Right atrium auricular region (tissue), 2 donors: ENCODE measurements around the gene PRSS57. TPM values are rescaled to one million over a fixed set of nuclear protein-coding genes. Genes with fewer than 3 reads are reported as not detected.

ENCODE experiments used
- DNase-seq: peaks from one replicate; pipeline ENCODE4 v3.0.0-alpha.2; 2019; ENCODE audit warnings: low spot score
- H3K27ac ChIP-seq, 2 donors: fragments of 200-600 bp; sonication (generic); 1 replicate in 1 of 2; 2 replicates in 1 of 2; pipeline ENCODE4 v1.5.1; 2016 to 2019
- H3K27me3 ChIP-seq, 2 donors: fragments of 200-600 bp; sonication (generic); one replicate each; pipeline versions ENCODE4 v1.5.1 to v1.6.0; 2017 to 2019
- H3K36me3 ChIP-seq: fragments of 200-600 bp; sonication (generic); one replicate; pipeline ENCODE4 v1.5.1; 2016
- H3K4me1 ChIP-seq, 2 donors: fragments of 200-600 bp; sonication (generic); one replicate each; pipeline versions ENCODE4 v1.5.1 to v1.6.0; 2017 to 2019
- H3K4me3 ChIP-seq, 2 donors: fragments of 200-600 bp; sonication (generic); 1 replicate in 1 of 2; 2 replicates in 1 of 2; pipeline ENCODE4 v1.5.1; 2017 to 2019; ENCODE audit warnings: mild to moderate bottlenecking in 1 of 2, moderate library complexity in 1 of 2
- H3K9me3 ChIP-seq, 2 donors: fragments of 200-600 bp; sonication (generic); one replicate each; pipeline ENCODE4 v1.5.1; 2019
- total RNA-seq, 2 donors: library from RNA; depleted of rRNA; stranded (reverse); fragments of >200 nt; gene quantifications; one replicate each; pipeline ENCODE4 v1.1.0, GENCODE V29; 2016
- TF ChIP-seq, protein P1 (sequence below), 2 donors: fragments of 200-600 bp; sonication (generic); IDR thresholded peaks; one replicate each; pipeline ENCODE4 v1.5.1; 2019; ENCODE audit warnings: antibody characterized with exemption in 2 of 2

PRSS57 gene
- total RNA-seq, 2 donors from 2014 or later: not detected

DNA sequence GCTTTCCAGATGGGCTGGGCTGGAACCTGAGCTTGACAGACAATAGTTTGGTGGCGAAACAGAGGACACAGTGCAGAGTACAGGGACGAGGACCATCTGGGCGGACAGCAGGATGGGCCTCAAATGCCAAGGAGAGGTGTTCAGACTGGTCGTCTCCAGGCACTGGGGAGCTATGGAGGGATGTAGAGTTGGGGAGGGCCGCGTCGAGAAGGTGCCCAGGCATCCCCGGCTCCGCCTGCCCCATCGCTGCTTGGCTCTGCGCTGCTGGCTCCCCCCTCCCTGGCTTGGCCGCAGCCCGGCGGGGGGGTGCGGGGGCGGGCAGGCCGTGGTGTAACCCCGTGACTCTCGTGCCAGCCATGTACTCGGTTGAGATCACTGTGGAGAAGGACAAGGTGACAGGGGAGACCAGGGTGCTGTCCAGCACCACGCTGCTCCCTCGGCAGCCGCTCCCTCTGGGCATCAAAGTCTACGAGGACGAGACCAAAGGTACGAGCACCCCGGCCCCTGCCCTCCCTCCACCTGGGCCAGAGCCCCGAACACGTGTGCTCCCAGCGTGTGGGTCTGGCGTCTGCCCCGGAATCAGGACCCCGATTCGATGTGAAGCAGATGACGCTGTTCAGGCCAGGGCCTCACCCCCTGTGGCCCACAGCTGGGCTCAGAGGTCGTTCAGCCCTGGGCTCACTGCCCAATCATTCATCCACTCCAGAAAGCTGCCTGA, 44.9 kb upstream of the PRSS57 start:
- TF ChIP-seq, protein P1, sequence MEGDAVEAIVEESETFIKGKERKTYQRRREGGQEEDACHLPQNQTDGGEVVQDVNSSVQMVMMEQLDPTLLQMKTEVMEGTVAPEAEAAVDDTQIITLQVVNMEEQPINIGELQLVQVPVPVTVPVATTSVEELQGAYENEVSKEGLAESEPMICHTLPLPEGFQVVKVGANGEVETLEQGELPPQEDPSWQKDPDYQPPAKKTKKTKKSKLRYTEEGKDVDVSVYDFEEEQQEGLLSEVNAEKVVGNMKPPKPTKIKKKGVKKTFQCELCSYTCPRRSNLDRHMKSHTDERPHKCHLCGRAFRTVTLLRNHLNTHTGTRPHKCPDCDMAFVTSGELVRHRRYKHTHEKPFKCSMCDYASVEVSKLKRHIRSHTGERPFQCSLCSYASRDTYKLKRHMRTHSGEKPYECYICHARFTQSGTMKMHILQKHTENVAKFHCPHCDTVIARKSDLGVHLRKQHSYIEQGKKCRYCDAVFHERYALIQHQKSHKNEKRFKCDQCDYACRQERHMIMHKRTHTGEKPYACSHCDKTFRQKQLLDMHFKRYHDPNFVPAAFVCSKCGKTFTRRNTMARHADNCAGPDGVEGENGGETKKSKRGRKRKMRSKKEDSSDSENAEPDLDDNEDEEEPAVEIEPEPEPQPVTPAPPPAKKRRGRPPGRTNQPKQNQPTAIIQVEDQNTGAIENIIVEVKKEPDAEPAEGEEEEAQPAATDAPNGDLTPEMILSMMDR (IDR thresholded peaks at IDR 0.05): no peak
- H3K4me1 ChIP-seq: no peaks in the 10 kb centered on the region
- no peak overlapping the region for H3K4me3 ChIP-seq

DNA sequence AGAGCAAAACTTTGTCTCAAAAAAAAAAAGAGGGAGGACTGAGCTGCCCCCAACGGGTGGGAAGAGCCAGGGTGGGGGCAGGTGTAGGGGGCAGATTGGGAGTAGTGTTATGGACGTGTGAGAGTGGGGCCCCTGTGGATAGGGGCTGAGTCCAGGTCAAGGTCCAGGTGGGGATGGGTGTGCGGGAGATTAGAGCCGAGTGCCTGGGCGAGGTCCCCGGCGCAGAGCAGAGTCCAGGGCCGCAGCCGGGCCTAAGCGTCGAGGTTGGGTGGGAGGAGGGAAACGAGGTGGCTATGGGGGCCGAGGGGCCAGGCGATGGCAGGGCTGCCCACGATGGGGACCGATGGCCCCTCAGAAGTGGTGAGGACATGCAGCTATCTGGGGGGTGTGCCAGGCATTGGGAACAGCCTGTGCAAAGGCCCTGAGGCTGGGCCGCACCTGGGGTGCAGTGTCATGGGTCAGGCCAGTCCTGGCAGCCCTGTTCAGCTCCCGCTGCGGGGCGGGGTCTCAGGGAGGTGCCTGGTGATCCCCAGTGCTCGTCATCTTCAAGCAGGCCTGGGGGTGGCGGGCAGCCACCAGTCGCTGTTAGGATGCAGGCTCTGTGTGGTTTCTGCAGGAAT, 43.4 kb upstream of the PRSS57 start:
- no peaks in the 10 kb centered on the region for H3K4me1 ChIP-seq
- H3K27ac ChIP-seq: no peak overlapping the region
- H3K27me3 ChIP-seq: no peaks in the 10 kb centered on the region
- no peak for DNase-seq
- peaks cover 0 to 3% of the 10 kb centered on the region in 2 donors for H3K9me3 ChIP-seq
- H3K4me3 ChIP-seq: no peak overlapping the region
- H3K36me3 ChIP-seq: peaks cover 15% of the 10 kb centered on the region
- TF ChIP-seq, protein P1 (IDR thresholded peaks at IDR 0.05): no peak

More for the DNA sequence above, 44.9 kb upstream of the PRSS57 start:
- no peaks in the 10 kb centered on the region for H3K27me3 ChIP-seq
- H3K27ac ChIP-seq: no peak overlapping the region
- no peak for DNase-seq
- peaks cover 0 to 14% of the 10 kb centered on the region in 2 donors for H3K9me3 ChIP-seq
- peaks cover 15% of the 10 kb centered on the region for H3K36me3 ChIP-seq

DNA sequence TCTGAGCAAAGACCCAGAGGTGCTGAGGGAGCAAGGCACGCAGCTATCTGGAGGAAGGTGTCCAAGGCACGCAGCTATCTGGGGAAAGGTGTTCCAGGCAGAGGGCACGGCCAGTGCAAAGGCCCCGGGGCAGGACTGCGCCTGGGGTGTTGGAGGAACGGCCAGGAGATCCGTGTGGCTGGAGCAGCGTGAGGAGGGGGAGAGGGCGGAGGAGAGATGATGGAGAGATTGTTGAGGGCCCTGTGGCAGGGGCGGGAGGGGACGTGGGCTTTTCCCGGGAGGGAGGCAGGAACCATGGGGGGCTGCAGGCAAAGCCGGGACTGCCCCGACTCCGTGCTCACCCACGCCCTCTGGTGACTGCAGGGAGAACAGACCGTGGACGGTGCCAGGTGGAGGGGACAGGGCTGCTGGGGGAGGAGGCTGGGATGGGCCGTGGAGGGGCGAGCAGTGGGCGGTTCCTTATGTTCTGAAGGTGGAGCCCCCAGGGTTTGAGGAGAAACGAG, 42.4 kb upstream of the PRSS57 start:
- Histone ChIP-seq H3K9me3 (no peaks in the 10 kb centered on the region), H3K36me3 (peaks cover 15% of the 10 kb centered on the region), H3K27me3 (no peaks in the 10 kb centered on the region), H3K4me1 (no peaks in the 10 kb centered on the region), H3K27ac (no peak overlapping the region), H3K4me3 (no peak overlapping the region)
- DNase-seq: no peak
- TF ChIP-seq, protein P1 (IDR thresholded peaks at IDR 0.05): peak; percentile 32 to 64

DNA sequence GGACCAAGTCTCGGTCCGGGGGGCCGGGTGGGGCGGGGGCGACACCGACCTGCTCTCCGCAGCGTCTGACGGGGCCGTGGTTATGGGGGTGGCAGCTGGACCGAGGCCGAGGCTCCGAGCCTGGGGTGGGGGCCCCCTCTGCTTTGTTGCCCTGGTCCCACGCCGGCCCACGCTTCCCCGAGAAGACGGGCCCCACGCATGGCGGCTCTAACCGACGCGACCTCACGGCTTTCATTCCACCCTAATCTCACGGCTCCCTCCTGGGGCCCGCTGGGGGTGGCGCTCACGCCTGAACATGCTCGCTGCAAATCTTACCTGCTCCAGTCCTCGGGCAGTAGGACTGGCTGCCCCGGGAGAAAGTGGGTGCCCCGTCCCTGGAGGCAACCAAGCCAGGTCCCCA, 40.9 kb upstream of the PRSS57 start:
- Histone ChIP-seq H3K36me3 (peaks cover 15% of the 10 kb centered on the region), H3K9me3 (no peaks in the 10 kb centered on the region), H3K4me1 (no peaks in the 10 kb centered on the region), H3K27ac (no peak overlapping the region), H3K27me3 (no peaks in the 10 kb centered on the region), H3K4me3 (no peak overlapping the region)
- TF ChIP-seq, protein P1 (IDR thresholded peaks at IDR 0.05): no peak
- no peak for DNase-seq

DNA sequence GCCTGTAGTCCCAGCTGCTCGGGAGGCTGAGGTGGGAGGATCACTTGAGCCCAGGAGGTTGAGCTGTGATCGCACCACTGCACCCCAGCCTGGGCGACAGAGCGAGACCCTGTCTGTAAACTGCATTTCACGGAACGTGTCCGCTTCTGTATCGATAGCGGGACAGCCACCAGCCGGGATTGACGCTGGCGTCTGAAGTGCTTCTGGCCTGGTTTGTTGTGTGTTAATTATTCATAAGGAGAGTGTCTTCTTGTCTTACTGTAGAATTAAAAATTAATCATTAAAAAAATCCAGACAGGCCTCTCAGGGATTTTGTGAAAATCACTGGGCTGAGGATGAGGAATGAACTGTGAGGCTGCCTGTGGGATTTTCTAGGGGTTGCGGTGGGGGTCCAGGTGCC, 39.5 kb upstream of the PRSS57 start:
- Histone ChIP-seq H3K36me3 (peaks cover 7% of the 10 kb centered on the region), H3K27ac (no peak overlapping the region), H3K27me3 (no peaks in the 10 kb centered on the region), H3K4me3 (no peak overlapping the region), H3K4me1 (peaks cover 0 to 8% of the 10 kb centered on the region in 2 donors), H3K9me3 (no peaks in the 10 kb centered on the region)
- no peak for DNase-seq
- TF ChIP-seq, protein P1 (IDR thresholded peaks at IDR 0.05): no peak
